Epithelial cell of proximal tubule (primary cell): ENCODE data around the gene PREB. TPM values are rescaled to one million over a fixed set of nuclear protein-coding genes. Genes with fewer than 3 reads are reported as not detected.

Experiments used
- DNase-seq: peaks from one replicate; pipeline ENCODE4 v3.0.0-alpha.2; 2011; ENCODE audit warnings: low read depth
- H3K4me3 ChIP-seq: 2 replicates; pipeline ENCODE4 v1.5.1; 2011; ENCODE audit warnings: low read depth, mild to moderate bottlenecking, low read length
- total RNA-seq: library from RNA; depleted of rRNA; stranded (reverse); fragments of >200 nt; gene quantifications from 2 replicates; pipeline ENCODE4 v1.2.3, GENCODE V29; 2015
- TF ChIP-seq, protein P1 (sequence below): conservative IDR thresholded peaks from 2 replicates; pipeline ENCODE4 v1.5.1; 2012; ENCODE audit warnings: low read depth, mild to moderate bottlenecking, low read length

Gene PREB
- total RNA-seq, 1 donor from 2014 or later: 53.3 TPM

DNA sequence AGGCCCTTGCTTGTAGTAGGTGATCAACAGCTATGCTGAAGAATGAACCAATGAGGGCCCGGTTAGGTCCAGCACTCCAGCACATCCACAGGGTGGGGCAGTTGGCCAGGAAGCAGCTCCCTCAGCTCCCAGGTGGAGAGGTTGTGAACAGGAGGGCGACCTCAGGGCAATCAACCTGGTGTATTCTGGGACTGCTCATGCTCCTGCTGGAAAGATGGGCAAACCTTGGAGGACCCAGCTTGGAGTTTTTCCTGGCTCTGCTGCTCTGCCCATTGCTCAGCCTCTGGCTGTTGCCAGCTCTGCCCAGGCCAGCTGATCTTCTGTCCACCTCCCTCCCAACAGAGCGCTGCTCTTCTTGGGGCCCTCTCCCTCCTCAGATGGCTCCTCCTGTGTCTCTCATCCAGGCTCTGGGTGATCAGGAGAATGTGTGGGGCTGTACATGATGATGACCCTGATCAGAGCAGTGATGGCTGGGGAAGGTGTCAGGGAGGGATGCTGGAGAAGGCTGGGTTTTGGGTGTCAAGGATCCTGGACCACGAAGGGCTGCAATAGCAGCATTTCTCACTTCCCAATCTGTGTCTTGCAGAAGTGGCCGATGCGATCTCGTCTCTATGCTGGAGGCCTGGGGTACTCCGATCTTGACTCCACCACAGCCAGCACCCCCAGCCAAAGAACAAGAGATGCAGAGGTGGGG lies 17.8 kb upstream of the PREB start:
- TF ChIP-seq, protein P1, sequence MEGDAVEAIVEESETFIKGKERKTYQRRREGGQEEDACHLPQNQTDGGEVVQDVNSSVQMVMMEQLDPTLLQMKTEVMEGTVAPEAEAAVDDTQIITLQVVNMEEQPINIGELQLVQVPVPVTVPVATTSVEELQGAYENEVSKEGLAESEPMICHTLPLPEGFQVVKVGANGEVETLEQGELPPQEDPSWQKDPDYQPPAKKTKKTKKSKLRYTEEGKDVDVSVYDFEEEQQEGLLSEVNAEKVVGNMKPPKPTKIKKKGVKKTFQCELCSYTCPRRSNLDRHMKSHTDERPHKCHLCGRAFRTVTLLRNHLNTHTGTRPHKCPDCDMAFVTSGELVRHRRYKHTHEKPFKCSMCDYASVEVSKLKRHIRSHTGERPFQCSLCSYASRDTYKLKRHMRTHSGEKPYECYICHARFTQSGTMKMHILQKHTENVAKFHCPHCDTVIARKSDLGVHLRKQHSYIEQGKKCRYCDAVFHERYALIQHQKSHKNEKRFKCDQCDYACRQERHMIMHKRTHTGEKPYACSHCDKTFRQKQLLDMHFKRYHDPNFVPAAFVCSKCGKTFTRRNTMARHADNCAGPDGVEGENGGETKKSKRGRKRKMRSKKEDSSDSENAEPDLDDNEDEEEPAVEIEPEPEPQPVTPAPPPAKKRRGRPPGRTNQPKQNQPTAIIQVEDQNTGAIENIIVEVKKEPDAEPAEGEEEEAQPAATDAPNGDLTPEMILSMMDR: no peak
- no peak overlapping the region for H3K4me3 ChIP-seq
- no peak for DNase-seq

DNA sequence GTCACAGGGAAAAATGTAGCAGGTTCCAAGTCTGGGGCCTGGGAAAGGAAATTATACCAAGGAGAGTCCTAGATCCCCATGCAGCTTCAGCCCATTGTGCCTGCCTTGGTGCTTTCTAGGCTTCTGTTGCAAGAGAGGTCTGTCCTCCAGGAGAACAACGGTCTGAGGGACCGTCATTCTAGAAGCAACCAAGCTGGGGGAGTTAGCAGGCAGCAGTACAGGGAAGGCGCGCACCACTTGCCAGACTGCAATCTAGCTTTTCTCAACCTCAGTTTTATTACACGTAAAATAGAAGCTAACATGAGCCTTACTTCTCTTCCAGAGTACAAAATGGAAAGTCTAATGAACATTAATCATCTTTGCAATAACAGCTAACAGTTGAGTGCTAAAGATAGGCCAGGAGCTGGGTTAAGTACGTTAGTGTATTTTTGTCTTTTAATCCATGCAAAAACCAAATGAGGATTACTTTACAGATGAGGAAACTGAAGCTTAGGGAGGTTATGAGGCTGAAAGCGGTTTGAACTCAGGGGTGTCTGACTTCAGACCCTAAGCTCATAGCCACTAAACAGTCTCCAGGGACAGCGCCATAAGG lies 16.3 kb upstream of the PREB start:
- TF ChIP-seq, protein P1: no peak
- no peak for DNase-seq
- H3K4me3 ChIP-seq: no peak overlapping the region

DNA sequence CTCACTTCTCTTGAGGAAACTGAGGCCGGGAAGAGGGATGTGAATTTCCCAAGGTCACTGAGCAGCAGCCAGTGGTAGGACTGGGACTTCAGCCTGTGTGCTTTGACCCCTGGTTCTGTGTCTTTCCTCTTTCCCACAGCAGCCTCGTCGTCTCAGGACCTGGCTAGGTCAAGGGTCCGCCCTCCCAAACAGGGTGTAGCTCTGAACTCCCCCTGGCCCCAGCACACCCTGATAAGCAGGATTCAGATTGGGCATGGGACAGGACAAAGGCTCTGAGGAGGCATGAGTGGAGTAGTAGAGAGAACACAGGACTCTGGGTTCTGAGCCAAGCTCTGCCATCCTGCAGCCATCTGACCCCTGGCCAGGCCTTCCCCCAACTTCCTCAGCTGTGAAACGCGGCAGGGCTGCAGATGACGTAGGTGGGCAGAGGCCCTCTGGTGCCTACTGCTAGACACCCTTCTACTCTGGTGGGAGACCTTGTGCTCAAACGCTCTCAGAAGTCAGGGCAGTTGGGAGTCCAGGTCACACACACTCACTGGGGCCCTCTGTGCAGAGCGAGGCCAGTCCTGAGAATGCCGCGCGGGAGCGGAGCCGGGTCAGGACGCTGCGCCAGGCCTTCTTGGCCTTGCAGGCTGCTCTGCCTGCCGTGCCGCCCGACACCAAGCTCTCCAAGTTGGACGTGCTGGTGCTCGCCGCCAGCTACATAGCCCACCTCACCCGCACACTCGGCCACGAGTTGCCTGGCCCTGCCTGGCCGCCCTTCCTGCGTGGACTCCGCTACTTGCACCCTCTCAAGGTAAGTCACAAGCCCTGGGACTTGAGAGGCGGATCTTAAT lies 15.4 kb upstream of the PREB start:
- no peak overlapping the region for H3K4me3 ChIP-seq
- TF ChIP-seq, protein P1: no peak
- DNase-seq: no peak

DNA sequence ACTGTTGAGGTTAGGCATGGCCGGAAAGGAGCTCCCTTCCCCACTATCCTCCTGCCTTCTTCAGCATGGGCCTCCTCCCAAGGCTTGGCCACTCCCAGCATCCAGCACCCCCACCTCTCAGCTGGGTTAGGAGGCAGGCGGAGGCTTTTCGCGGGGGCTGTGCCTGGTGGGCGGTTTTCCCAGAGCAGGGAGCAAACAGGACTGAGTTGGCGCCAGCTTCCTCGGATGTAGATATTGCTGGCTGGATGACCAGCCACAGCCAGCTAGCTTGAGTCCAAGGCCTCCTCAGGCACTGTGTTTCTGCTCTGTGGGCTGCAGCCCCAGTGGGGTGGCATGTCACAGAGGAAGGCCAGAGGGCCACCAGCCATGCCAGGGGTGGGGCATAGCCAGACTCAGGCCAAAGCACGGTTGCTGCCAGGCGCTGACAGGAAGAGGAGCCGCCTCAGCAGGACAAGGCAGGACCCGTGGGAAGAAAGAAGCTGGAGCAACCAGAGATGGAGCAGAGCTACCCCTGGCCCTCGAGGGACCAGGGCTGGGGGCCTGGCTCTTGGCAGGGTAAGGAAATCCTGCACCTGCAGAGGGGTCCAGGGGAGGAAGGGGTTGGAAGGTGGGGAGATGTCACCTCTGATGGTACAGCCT lies 14.5 kb upstream of the PREB start, which contains the start of gene TCF23:
Gene TCF23 (plus strand): TSS at position 204 of the 639 bp plus-strand sequence. CDS start 130 bp downstream, at position 334.
- no peak for DNase-seq
- no peak within 1 kb of the TSS for H3K4me3 ChIP-seq
- TF ChIP-seq, protein P1: no peak

DNA sequence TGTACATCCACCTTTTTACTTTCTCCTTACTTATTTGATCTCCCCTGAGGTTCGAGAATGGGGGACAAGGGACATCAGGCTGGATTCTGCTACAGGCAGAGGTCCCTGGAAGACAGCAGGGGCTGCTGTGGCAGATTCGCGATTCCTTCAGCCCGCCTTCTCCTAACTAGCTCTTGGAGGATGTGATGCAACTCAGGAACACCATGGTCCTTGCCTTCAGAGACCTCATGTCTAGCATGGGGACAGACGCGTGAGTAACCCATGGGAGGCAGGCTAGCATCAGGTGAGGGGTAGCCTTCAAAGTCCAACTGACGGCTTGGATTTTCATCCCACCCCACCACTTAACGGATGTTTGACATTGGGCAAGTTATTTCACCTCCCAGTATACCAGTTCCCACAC lies 13.5 kb upstream of the PREB start:
- DNase-seq: no peak
- H3K4me3 ChIP-seq: no peak overlapping the region
- TF ChIP-seq, protein P1: no peak

DNA sequence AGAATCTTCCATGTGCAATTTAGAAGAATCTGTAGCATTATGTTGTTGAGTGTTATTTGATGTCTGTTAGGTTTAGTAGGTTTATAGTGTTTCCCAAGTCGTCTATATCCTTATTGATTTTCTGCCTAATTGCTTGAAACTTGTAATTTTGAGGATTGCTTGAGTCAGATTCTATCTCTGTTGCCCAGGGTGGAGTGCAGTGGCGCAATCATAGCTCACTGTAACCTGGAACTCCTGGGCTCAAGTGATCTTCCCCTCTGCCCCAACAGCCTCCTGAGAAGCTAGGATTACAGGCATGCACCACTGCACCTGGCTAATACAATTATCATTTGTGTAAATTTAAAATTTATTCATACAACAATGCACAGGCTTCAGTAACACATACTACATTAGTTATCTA lies 11.2 kb upstream of the PREB start:
- TF ChIP-seq, protein P1: no peak
- no peak overlapping the region for H3K4me3 ChIP-seq
- DNase-seq: no peak
